ENCODE measurements around the gene TSNAXIP1.

Gene TSNAXIP1

DNA sequence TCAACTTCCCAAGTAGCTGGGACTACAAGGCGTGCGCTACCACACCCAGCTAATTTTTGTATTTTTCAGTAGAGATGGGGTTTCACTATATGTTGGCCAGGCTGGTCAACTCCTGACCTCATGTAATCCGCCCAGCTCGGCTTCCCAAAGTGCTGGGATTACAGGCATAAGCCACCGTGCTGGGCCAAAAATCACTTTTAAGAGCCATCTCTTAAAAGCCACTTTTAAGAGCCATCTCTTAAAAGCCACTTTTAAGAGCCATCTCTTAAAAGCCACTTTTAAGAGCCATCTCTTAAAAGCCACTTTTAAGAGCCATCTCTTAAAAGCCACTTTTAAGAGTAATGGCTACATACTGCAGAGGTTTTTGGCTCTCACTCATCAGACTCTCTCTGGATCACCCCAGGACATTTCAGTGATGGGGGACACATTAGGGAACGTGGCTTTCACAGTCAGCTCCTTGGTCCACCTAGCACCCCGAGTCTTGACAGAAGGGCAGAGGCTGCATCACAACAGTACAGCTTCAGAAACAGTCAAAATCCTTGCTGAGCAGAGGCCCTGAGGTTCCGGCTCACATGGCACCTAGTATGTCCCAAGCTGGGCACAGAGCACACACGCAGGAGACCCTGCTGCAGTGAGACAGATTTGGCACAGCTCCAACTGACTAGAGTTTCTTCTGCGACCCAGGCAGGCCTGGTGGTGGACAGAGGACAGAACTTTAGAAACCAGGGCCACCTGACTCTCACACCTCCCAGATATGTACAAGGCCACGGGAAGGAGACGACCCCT is 23.9 kb upstream of the TSNAXIP1 start:
- DNase-seq, result no peak

- no peak for DNase-seq
Observed at GRCh38 chr16:67783353-67783725, 23.4 kb upstream of the TSNAXIP1 start.

DNA sequence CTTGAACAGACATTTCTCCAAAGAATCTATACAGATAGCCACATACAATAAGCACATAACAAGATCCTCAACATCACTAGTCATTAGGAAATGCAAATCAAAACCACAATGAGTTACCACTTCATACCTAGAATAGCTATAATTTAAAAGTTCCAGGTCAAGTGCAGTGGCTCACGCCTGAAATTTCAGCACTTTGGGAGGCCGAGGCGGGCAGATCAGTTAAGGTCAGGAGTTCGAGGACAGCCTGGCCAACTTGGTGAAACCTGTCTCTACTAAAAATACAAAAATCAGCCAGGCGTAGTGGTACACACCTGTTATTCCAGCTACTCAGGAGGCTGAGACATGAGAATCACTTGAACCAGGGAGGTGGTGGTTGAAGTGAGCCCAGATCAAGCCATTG is 20.2 kb upstream of the TSNAXIP1 start:
- DNase-seq, result no peak

- DNase-seq, result no peak
Observed at GRCh38 chr16:67790071-67790470, 16.6 kb upstream of the TSNAXIP1 start.

DNA sequence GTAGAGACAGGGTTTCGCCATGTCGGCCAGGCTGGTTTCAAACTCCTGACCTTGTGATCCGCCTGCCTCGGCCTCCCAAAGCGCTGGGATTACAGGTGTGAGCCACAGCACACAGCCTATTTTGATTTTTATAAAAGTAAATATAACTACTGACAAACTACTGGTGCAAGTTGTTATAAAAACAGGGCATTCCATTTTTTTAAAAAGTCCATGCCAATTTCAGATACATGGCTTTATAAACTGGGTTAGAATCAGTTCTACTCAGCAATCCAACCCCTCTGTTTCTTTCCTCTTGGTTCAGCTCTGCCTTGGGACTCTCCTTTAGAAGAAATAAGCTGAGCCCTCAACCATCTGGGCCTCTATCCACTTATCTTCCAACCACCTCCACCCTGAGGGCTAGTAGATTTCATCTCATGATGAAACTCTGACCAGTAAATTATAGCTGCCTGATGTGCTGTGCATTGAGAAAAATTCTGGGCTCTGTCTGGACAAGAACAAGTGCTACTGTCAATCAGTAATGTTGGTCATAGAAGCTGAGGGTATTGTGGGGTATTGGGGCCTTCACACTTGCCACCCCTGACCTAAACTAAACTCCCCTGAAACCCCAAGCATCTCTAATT is 10.5 kb upstream of the TSNAXIP1 start:
- no peak for DNase-seq

GRCh38 chr16:67800338-67800926 is 6.3 kb upstream of the TSNAXIP1 start:
- no peak for DNase-seq

DNA sequence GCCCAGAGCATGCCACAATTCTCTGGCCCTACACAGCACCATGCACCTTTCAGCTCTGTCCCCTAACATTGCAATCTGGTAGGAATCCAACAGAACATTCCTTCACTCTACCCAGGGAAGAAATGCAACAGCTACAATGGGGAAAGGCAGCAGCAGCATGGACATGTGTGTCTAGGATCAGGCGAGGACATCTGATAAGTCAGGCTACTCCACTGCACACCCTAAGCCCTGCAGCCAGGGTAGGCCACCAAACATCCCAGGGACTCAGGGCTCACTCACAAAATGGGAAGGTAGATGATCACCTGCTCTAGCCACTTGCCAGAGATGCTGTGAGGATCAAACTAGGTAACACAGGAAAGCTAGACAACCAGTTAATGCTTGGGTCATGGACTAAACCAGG is 5.4 kb upstream of the TSNAXIP1 start:
- no peak for DNase-seq

DNA sequence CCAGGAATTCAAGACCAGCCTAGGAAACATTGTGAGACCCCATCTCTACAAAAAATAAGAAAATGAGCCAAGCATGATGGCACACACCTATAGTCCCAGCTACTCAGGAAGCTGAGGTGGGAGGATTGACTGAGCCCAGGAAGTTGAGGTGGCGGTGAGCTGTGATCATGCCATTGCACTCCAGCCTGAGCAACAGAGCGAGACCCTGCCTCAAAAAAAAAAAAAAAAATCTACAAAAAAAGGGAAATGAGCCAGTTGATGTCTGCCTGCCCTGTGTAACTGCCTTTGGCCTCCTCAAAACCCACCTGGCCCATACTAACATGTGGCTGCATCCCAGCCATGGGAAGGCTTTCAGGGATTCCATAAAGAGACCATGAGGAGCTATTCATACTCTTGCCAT is 4.8 kb upstream of the TSNAXIP1 start:
- DNase-seq, result no peak

DNA sequence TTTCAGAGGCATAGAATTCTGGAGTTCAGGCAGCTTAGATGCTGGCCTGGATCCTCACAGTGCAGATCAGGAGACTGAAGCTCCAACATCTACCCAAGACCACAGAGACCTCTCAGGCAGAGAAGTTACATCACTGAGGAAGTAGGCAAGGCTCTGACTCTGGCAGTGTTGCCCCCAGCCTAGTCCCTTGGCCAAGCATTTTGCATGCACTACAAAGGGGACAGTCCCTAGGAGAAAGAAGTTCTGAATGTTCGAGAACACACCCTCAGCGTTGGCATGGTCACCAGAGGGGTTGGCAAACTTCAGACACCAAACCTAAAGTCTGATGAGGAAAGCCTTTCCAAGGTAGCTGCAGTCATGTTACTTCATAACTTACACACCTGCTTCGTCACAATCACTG is 2.8 kb upstream of the TSNAXIP1 start:
- no peak for DNase-seq

DNA sequence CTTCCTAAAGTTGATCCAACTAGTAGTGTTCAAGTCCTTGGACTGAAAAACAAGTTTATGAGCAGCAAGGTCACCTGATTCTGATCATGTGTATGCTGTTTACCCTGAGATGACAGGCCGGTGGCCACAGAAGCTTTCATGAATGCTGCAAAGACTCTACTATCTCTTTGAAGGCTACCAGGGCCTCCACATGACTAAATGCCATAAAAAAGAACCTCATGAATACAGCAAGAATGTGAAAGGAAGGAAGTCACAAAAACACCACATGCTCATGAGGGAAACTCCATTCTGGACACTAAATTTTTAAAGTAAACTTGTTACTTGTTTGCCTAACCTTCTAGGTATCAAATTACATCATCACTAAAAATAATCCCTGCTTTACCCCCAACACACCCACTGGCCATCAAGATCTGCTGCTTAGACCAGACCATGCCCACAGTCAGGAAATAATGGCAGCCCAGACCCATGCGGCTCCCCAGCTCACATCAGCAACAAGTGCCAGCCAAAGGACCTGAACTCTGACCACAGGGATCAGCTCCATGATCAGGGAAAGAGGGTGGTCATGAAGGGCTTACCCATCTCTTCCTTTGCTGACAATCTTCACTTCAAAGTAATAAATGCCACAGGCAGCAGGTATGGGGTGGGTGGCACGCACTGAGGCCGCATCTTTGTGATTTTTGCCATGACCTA is 1.7 kb upstream of the TSNAXIP1 start:
- DNase-seq, result no peak

DNA sequence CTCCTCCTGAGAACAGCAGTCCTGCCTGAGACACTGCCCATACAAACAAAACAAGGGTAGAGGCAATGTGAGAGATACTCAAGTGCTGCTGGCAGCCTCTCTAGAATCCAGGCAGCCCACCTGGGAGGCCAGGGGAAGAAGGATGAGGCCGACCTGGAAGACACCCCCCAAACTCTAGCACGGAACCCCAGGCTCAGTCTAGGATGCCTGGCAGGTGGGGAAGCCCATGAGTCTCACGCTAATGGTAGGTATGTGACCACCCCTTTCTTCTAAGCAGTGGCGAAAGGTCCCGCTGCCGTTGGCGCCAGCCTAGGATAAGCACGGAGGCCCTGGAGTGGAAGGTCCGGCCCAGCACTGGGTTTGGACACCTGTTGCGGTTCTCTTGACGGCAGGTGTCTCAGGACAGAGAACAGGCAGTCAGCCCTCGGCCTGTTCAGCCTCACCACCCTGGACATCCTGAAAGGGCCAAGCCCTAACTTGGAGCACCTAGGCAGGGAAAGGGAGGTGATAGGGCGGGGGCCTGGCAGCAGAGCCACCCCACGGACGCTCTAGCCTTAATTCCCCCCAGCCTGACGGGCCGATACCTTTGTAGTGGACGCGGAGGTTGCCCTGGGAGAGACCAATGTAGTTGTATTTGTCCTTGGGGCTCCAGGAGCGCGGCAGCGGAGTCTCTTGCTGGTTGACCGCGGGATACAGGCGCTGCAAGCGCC is 816 bp upstream of the TSNAXIP1 start:
- no peak for DNase-seq

- DNase-seq, result no peak
Observed at GRCh38 chr16:67807148-67807682, 526 bp downstream of the TSNAXIP1 start.

DNA sequence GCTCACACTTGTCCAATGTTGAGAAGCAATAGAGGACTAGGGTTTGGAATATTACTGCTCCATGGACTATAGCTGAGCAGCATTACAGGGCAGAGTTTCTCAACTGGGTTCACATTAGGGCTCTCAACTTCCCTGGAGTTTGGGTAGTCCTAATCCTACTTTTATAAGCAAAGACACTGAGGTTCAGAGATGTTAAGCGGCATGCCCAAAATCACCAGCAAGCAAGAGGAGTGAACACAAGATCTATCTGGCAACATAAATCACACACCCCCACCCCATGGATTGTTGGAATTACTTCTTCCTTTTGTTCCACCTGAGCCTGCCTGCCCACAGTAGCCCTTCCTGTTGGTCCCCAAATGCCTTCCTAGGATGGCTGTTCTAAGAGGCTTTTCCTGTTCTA is 5.2 kb downstream of the TSNAXIP1 start:
- DNase-seq, result no peak

DNA sequence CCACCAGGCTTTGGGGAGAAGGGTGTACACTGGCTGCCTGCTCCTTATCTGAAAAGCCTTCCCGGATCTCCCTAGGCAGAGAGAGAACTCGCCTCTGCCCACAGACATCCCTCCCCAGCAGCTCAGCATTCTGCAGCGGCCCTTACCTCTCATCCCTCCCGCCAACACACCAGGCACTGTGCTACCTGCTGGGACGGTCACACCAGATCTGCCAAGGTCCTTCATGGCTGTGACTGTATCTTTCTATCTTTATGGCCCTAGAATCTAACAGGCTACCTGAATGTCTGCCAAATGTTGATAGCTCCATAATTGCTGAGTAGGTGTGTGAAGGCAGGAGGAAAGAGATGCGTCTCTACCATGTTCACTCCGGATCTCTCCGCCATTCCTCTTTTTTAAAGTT is 7.9 kb downstream of the TSNAXIP1 start:
- DNase-seq, result no peak

DNA sequence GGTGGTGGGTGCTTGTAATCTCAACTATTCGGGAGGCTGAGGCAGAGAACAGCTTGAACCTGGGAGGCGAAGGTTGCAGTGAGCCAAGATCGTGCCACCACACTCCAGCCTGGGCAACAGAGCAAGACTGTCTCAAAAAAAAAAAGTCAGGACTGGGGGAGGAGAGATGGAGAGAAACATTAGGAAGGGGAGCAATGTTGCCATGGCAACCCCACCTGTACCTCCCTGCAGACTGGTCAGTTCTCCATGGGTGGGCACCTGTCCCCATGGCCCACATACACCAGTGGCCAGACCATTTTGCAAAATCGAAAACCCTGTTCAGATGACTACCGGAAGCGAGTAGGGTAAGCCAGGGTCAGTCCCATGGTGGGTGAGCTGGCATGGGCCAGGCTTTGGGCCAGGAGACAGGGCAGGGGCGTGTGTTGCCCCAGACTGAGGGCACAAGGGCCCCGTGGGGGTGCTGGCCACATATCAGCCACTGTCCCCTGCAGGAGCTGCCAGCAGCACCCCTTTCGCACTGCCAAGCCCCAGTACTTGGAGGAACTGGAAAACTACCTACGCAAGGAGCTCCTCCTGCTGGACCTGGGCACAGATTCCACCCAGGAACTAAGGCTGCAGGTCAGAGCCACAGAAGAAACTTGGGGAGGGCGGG is 14.0 kb downstream of the TSNAXIP1 start:
- DNase-seq, result no peak

GRCh38 chr16:67822511-67822910 is 15.8 kb downstream of the TSNAXIP1 start:
- DNase-seq, result no peak

GRCh38 chr16:67825119-67825518 is 18.4 kb downstream of the TSNAXIP1 start:
- no peak for DNase-seq

GRCh38 chr16:67825906-67826305 is 19.2 kb downstream of the TSNAXIP1 start:
- DNase-seq, result no peak

- DNase-seq, result no peak
Observed at GRCh38 chr16:67828651-67829050, 22.0 kb downstream of the TSNAXIP1 start.

- no peak for DNase-seq
Observed at GRCh38 chr16:67833030-67833414, 26.3 kb downstream of the TSNAXIP1 start.

DNA sequence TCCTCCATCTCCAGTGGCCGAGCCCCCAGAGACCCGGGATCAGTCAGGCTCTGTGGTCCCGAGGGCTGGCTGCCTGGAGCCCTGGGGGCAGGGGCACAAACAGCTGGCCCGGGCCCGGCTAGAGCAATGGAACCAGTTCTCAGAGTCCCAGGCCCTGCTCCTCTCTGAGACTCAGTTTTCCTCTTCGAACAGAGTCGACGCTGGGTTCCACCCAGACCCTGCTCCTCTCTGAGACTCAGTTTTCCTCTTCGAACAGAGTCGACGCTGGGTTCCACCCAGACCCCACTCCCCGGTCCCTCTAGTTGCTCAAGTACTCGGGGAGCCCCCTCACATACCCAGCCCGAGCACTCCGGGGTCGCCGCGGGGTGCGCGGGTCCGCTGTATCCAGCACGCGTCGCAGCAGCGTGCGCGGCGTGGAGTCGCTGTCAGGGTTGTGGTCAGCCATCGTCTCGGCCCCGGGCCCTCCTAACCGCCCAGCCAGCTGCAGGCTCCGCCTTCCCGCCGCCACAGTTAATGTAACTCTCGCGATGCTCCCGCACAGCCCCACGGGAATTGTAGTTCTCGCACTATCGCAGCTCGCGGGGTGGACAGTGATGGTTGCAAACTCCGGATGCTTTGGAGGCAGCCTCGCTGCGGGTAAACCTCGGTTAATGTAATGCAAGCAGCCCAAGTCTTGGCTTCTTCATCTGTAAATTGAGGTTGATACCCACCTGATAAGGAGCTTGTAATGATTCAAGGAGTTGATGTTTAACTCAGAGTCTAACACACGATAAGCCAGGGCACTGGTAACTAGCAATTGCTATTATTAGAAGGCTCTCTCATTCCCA is 26.9 kb downstream of the TSNAXIP1 start:
- peak; percentile 85 to 88 for DNase-seq

GRCh38 chr16:67834242-67834614 is 27.5 kb downstream of the TSNAXIP1 start:
- no peak for DNase-seq
